Skeletal muscle tissue (tissue), 4 donors: ENCODE results near the gene NCAPG. TPM values are rescaled to one million over a fixed set of nuclear protein-coding genes. Genes with fewer than 3 reads are reported as not detected.
"Not testable (repeated sequence)": the region's sequence is repeated elsewhere in the genome, so short reads cannot be mapped to it uniquely, and the experiment has no call there.

Source experiments
- H3K27ac ChIP-seq: one replicate; pipeline ENCODE4 v1.7.0; 2013; ENCODE audit warnings: mild to moderate bottlenecking, low read depth, low read length, inconsistent platforms
- H3K27me3 ChIP-seq, 3 donors: one replicate each; pipeline ENCODE4 v1.7.0; 2013; ENCODE audit warnings: low read length in 3 of 3; ENCODE audit not compliant: control insufficient read depth in 3 of 3, insufficient read depth in 3 of 3
- H3K36me3 ChIP-seq, 3 donors: one replicate each; pipeline ENCODE4 v1.7.0; 2013; ENCODE audit warnings: low read length in 3 of 3; ENCODE audit not compliant: control insufficient read depth in 3 of 3, insufficient read depth in 3 of 3
- H3K4me1 ChIP-seq, 3 donors: one replicate each; pipeline ENCODE4 v1.7.0; 2013; ENCODE audit warnings: low read length in 3 of 3, mild to moderate bottlenecking in 3 of 3; ENCODE audit not compliant: control insufficient read depth in 3 of 3, insufficient read depth in 3 of 3
- H3K4me3 ChIP-seq, 3 donors: one replicate each; pipeline ENCODE4 v1.7.0; 2013; ENCODE audit warnings: low read length in 3 of 3
- H3K9ac ChIP-seq, 3 donors: one replicate each; pipeline ENCODE4 v1.7.0; 2013; ENCODE audit warnings: low read length in 3 of 3, mild to moderate bottlenecking in 3 of 3, moderate library complexity in 2 of 3, low read depth in 1 of 3
- H3K9me3 ChIP-seq, 3 donors: one replicate each; pipeline ENCODE4 v1.7.0; 2013; ENCODE audit warnings: low read length in 3 of 3; ENCODE audit not compliant: control insufficient read depth in 3 of 3
- total RNA-seq: library from RNA; depleted of rRNA; stranded (reverse); fragments of >200 nt; gene quantifications from one replicate; pipeline ENCODE4 v1.2.3, GENCODE V29; 2014
- donor health status: Osteomylitis.

The NCAPG gene
- total RNA-seq, 1 donor from 2014 or later = 8.4 TPM

GRCh38 chr4:17816142-17816541 is 5.4 kb downstream of the NCAPG start:
- H3K4me1 ChIP-seq = peaks cover 3 to 5% (median 3%) of the 10 kb centered on the region in 3 donors
- H3K36me3 ChIP-seq = no peaks in the 10 kb centered on the region
- H3K4me3 ChIP-seq = no peak overlapping the region
- H3K9me3 ChIP-seq = no peaks in the 10 kb centered on the region
- no peaks in the 10 kb centered on the region for H3K27me3 ChIP-seq
- no peak overlapping the region for H3K27ac ChIP-seq
- H3K9ac ChIP-seq = no peak overlapping the region

- Histone ChIP-seq H3K4me3 (no peak overlapping the region), H3K9me3 (no peaks in the 10 kb centered on the region), H3K4me1 (no peaks in the 10 kb centered on the region), H3K27me3 (no peaks in the 10 kb centered on the region), H3K9ac (no peak overlapping the region), H3K36me3 (no peaks in the 10 kb centered on the region), H3K27ac (no peak overlapping the region)
Measured at GRCh38 chr4:17817027-17817426, 6.2 kb downstream of the NCAPG start.

- H3K27ac ChIP-seq = no peak overlapping the region
- H3K4me1 ChIP-seq = no peaks in the 10 kb centered on the region
- H3K36me3 ChIP-seq = no peaks in the 10 kb centered on the region
- no peak overlapping the region for H3K4me3 ChIP-seq
- no peaks in the 10 kb centered on the region for H3K9me3 ChIP-seq
- no peaks in the 10 kb centered on the region for H3K27me3 ChIP-seq
- no peak overlapping the region for H3K9ac ChIP-seq
Measured at GRCh38 chr4:17823871-17824669, 13.3 kb downstream of the NCAPG start.

DNA sequence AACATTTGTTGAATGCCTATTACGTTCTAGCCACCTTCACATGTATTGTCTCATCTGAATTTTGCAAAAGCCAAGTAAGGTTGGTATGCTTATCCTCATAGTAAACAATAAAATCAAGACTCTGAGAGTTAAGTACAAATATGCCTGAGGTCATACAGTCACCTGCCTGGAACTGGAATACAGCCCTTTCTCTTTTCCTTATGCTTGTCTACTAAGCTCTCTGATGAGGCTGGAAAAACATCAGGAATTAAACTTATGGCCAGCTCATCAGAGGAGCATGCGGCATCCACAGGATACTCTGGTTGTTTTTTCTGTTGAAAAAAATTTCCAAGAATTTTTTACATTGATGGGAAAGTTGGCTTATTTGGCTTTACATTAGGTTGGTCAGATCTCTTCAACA is 35.5 kb downstream of the NCAPG start:
- no peak overlapping the region for H3K4me3 ChIP-seq
- no peaks in the 10 kb centered on the region for H3K4me1 ChIP-seq
- H3K27ac ChIP-seq = no peak overlapping the region
- no peaks in the 10 kb centered on the region for H3K36me3 ChIP-seq
- H3K9ac ChIP-seq = no peak overlapping the region
- H3K27me3 ChIP-seq = no peaks in the 10 kb centered on the region
- H3K9me3 ChIP-seq = no peaks in the 10 kb centered on the region

- H3K27me3 ChIP-seq, H3K27ac ChIP-seq, H3K9ac ChIP-seq, H3K4me1 ChIP-seq, H3K9me3 ChIP-seq, H3K4me3 ChIP-seq, H3K36me3 ChIP-seq: not testable (repeated sequence)
Measured at GRCh38 chr4:17850295-17850694, 39.5 kb downstream of the NCAPG start.

GRCh38 chr4:17851959-17852358 is 41.2 kb downstream of the NCAPG start:
- Histone ChIP-seq H3K4me1 (no peaks in the 10 kb centered on the region), H3K27me3 (no peaks in the 10 kb centered on the region), H3K36me3 (no peaks in the 10 kb centered on the region), H3K9ac (no peak overlapping the region), H3K9me3 (no peaks in the 10 kb centered on the region), H3K4me3 (no peak overlapping the region), H3K27ac (no peak overlapping the region)

- Histone ChIP-seq H3K9ac (no peak overlapping the region), H3K4me1 (no peaks in the 10 kb centered on the region)
Measured at GRCh38 chr4:17854036-17854435, 43.3 kb downstream of the NCAPG start.

DNA sequence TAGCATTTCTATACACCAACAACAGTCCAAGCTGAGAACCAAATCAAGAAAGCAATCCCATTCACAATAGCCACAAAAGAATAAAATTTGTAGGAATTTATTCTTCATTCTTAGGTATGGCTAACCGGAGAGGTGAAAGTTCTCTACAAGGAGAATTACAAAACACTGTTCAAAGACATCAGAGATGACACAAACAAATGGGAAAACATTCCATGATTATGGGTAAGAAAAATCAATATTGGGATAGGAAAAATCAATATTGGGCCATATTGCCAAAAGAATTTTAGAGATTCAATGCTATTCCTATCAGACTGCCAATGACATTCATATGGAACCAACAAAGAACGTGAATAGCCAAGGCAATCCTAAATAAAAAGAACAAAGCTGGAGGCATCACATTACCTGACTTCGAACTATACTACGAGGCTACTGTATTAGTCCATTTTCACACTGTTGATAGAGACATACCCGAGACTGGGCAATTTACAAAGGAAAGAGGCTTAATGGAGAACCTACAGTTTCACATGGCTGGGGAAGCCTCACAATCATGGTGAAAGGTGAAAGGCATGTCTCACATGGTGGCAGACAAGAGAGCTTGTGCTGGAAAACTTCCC is 49.1 kb downstream of the NCAPG start:
- peaks cover 0 to 2% (median 0%) of the 10 kb centered on the region in 3 donors for H3K36me3 ChIP-seq

More at GRCh38 chr4:17854036-17854435, 43.3 kb downstream of the NCAPG start:
- no peaks in the 10 kb centered on the region for H3K36me3 ChIP-seq
- H3K27me3 ChIP-seq = no peaks in the 10 kb centered on the region
- no peaks in the 10 kb centered on the region for H3K9me3 ChIP-seq
- no peak overlapping the region for H3K27ac ChIP-seq
- no peak overlapping the region for H3K4me3 ChIP-seq

GRCh38 chr4:17861906-17862305 is 51.1 kb downstream of the NCAPG start:
- H3K4me3 ChIP-seq, H3K9ac ChIP-seq, H3K9me3 ChIP-seq, H3K27ac ChIP-seq, H3K36me3 ChIP-seq, H3K27me3 ChIP-seq, H3K4me1 ChIP-seq: not testable (repeated sequence)

More for the DNA sequence above, 49.1 kb downstream of the NCAPG start:
- Histone ChIP-seq H3K4me3 (no peak overlapping the region), H3K4me1 (no peaks in the 10 kb centered on the region), H3K27me3 (no peaks in the 10 kb centered on the region), H3K9ac (no peak overlapping the region), H3K27ac (no peak overlapping the region), H3K9me3 (no peaks in the 10 kb centered on the region)

DNA sequence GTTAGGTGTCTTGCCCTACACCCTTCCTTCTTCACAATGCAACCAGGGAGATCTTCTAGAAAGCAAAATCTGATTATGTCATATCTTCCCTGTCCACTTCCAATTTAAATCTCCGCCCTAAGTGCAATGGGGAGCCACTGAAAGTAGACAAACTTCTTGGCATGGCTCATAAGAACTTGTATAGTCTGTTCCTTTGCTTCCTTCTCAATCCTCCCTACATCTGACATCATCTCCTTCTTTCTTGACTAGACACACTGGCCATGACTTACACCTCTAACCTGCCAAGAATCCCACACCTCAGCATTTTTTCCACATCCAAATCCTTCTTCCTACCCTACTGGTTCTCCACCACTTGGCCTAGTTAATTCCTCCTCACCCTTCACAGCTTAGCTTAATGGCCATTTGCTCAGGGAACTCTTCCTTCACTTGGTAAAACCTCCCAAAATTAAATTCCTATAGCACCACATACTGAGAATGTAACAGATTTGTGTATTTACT is 55.1 kb downstream of the NCAPG start:
- Histone ChIP-seq H3K4me1 (no peaks in the 10 kb centered on the region), H3K9me3 (no peaks in the 10 kb centered on the region), H3K27ac (no peak overlapping the region), H3K27me3 (no peaks in the 10 kb centered on the region), H3K4me3 (no peak overlapping the region), H3K36me3 (peaks cover 0 to 2% (median 0%) of the 10 kb centered on the region in 3 donors), H3K9ac (no peak overlapping the region)
